C4-2B (cell line): Measurements from ENCODE around the gene TAF1B.

Experiments used
- ZFX ChIP-seq: fragments of 450-650 bp; IDR thresholded peaks from 2 replicates; pipeline ENCODE4 v1.6.1; 2017
- TF ChIP-seq, protein P1 (sequence below): fragments of 450-650 bp; conservative IDR thresholded peaks from 2 replicates; pipeline ENCODE4 v1.5.1; 2017; ENCODE audit warnings: mild to moderate bottlenecking

DNA sequence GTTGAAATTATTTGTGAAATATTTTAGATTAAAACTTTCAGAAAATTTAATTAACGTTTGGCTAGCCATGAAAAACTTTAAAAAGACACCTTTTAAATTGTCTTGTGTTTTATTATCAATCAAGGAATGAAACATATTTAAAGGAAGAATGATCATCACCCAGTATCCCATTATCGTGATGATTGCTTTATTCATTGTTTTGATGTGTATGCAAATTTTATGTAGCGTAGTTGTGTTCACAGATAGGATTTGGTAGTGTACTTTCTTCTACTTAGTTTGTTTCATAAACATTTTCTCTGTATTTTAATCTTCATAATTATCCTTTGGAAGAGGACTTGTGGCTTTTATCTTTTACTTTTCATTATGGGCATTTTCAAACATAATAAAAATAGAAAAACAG lies 116.0 kb downstream of the TAF1B start:
- TF ChIP-seq ZFX: no peak
- TF ChIP-seq, protein P1, sequence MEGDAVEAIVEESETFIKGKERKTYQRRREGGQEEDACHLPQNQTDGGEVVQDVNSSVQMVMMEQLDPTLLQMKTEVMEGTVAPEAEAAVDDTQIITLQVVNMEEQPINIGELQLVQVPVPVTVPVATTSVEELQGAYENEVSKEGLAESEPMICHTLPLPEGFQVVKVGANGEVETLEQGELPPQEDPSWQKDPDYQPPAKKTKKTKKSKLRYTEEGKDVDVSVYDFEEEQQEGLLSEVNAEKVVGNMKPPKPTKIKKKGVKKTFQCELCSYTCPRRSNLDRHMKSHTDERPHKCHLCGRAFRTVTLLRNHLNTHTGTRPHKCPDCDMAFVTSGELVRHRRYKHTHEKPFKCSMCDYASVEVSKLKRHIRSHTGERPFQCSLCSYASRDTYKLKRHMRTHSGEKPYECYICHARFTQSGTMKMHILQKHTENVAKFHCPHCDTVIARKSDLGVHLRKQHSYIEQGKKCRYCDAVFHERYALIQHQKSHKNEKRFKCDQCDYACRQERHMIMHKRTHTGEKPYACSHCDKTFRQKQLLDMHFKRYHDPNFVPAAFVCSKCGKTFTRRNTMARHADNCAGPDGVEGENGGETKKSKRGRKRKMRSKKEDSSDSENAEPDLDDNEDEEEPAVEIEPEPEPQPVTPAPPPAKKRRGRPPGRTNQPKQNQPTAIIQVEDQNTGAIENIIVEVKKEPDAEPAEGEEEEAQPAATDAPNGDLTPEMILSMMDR: no peak
